SU-DHL-6 (cell line): ENCODE measurements around the gene ABCC3.

Experiments used
- H2AFZ ChIP-seq: fragments of 200-600 bp; sonication (generic); 2 replicates; pipeline ENCODE4 v1.6.1; 2014; ENCODE audit warnings: low read depth, mild to moderate bottlenecking, moderate library complexity, mixed read lengths, antibody characterized with exemption, low read length; ENCODE audit not compliant: severe bottlenecking
- H3F3A ChIP-seq: fragments of 200-600 bp; shearing (Covaris generic); 2 replicates; pipeline ENCODE4 v1.6.0; 2016; ENCODE audit warnings: antibody characterized with exemption, mild to moderate bottlenecking; ENCODE audit not compliant: insufficient read depth
- H3K27ac ChIP-seq: fragments of 200-600 bp; sonication (generic); 2 replicates; pipeline ENCODE4 v1.5.1; 2016; ENCODE audit warnings: low read depth, mild to moderate bottlenecking, low read length, moderate library complexity, mixed read lengths
- H3K27me3 ChIP-seq: fragments of 200-600 bp; sonication (generic), shearing (Covaris generic); 2 replicates; pipeline ENCODE4 v1.6.0; 2014; ENCODE audit warnings: mild to moderate bottlenecking, low read length
- H3K36me3 ChIP-seq: fragments of 200-600 bp; sonication (generic); 2 replicates; pipeline ENCODE4 v1.6.1; 2014; ENCODE audit warnings: mild to moderate bottlenecking, low read length, mixed read lengths
- H3K4me2 ChIP-seq: fragments of 300-600, 200-600 bp; shearing (Covaris generic), sonication (generic); 2 replicates; pipeline ENCODE4 v1.6.0; 2014; ENCODE audit warnings: low read length, low read depth, mild to moderate bottlenecking; ENCODE audit not compliant: poor library complexity, severe bottlenecking
- H3K4me3 ChIP-seq: fragments of 200-600 bp; sonication (generic); 2 replicates; pipeline ENCODE4 v1.5.1; 2014; ENCODE audit warnings: antibody characterized with exemption, low read length, mild to moderate bottlenecking, mixed read lengths; ENCODE audit not compliant: insufficient read depth, poor library complexity, severe bottlenecking
- H3K79me2 ChIP-seq: fragments of 200-600 bp; sonication (generic); 2 replicates; pipeline ENCODE4 v1.6.1; 2014; ENCODE audit warnings: mild to moderate bottlenecking, low read length, moderate library complexity; ENCODE audit not compliant: insufficient read depth
- H3K9ac ChIP-seq: fragments of 200-600 bp; sonication (generic); 2 replicates; pipeline ENCODE4 v1.7.0; 2014; ENCODE audit warnings: mild to moderate bottlenecking, low read length
- H3K9me2 ChIP-seq: fragments of 200-600 bp; sonication (generic); replicated peaks from 2 replicates; pipeline ENCODE4 v1.6.1; 2014; ENCODE audit warnings: low read length; ENCODE audit not compliant: insufficient read depth
- H3K9me3 ChIP-seq: fragments of 200-600 bp; sonication (generic); 2 replicates; pipeline ENCODE4 v1.6.1; 2014; ENCODE audit warnings: low read length, mixed read lengths; ENCODE audit not compliant: insufficient read depth
- H4K20me1 ChIP-seq: fragments of 200-600 bp; sonication (generic); 2 replicates; pipeline ENCODE4 v1.6.1; 2014; ENCODE audit warnings: low read depth, mild to moderate bottlenecking, antibody characterized with exemption, low read length, moderate library complexity, mixed read lengths
- EZH2phosphoT487 ChIP-seq: fragments of 200-600 bp; sonication (generic), shearing (Covaris generic); conservative IDR thresholded peaks from 2 replicates; pipeline ENCODE4 v1.6.1; 2018; ENCODE audit warnings: mild to moderate bottlenecking, antibody characterized with exemption, low read length, moderate library complexity, mixed read lengths
- TF ChIP-seq, protein P1 (sequence below): fragments of 200-600 bp; sonication (generic); IDR thresholded peaks from one replicate; pipeline ENCODE4 v1.5.1; 2017; ENCODE audit warnings: antibody characterized with exemption, mild to moderate bottlenecking, low read length, moderate library complexity; ENCODE audit not compliant: insufficient read depth, poor library complexity, severe bottlenecking

ABCC3 gene

DNA sequence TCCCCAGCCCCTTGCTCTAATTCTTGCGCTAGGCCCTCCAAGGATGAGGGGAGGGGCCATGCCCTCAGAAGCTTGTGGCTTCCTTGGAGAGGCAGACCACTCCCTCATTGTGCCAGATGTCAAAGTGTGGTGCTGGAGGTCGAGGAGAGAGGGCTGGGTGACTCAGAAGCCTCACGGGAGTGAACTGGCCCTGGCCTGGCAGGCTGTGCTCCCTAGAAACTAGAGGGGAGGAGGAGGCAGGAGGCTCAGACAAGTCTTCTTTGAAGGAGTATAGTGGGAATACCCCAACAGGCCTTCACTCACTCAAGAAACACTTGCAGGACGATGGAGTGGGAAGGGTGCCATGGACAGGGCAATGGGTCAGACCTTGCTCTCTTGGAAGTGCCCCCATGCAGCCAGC, 54.6 kb downstream of the ABCC3 start:
- no peak overlapping the region for H3K4me2 ChIP-seq
- H3F3A ChIP-seq, result no peaks in the 10 kb centered on the region
- no peak overlapping the region for H2AFZ ChIP-seq

DNA sequence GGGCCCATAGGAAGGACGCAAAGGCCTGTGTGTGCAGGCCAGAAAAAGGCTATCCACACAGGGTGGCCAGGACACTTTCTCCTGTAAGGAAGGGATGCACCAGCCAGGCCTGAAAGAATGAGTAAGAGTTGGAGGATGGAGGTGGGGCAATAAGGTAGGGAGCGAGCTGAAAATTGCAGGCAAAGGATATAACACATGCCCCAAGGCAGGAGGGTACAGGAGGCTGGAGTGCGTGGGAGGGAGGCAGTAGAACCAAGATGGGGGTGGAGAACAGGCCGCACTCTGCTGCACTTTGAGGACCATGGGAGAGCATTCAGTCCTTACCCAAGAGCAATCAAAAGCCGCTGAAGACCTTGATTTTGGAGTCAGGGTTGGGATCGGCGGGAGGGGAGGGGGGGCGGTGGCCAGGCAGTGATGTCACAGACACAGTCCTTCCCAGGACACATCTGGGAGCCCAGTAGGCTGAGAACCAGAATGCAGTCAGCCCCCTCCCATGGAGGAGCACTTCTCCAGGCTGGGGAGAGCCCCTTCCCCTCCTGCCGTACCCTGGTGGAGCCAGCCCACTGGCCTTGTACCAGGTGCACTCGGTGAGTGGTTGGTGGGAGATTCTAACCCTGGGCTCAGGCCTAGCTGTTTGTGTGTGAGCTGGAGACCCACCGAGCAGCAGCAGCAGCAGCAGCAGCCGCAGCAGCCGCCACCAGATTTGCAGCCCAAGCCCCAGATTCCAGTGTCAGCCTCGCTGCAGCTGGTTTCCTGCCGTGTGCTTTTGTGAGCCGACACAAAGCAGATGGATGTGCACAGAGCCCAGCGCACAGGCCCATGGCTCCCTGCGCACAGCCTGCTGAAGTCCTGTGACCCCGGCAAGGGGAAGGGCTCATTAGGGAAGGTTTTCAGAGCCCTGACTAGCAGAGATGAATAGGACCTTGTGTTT, 55.5 kb downstream of the ABCC3 start:
- H3K9me2 ChIP-seq, result no peaks in the 10 kb centered on the region
- H4K20me1 ChIP-seq, result no peaks in the 10 kb centered on the region
- no peaks in the 10 kb centered on the region for H3K9me3 ChIP-seq
- H2AFZ ChIP-seq, result no peak overlapping the region
- H3K27me3 ChIP-seq, result no peaks in the 10 kb centered on the region
- H3K79me2 ChIP-seq, result no peaks in the 10 kb centered on the region
- no peak overlapping the region for H3K4me2 ChIP-seq
- peaks cover 6% of the 10 kb centered on the region; the same call in 1 of the 2 replicates for H3K36me3 ChIP-seq
- no peak overlapping the region for H3K9ac ChIP-seq
- H3F3A ChIP-seq, result no peaks in the 10 kb centered on the region
- H3K4me3 ChIP-seq, result no peak overlapping the region
- no peak for TF ChIP-seq EZH2phosphoT487
- TF ChIP-seq, protein P1, sequence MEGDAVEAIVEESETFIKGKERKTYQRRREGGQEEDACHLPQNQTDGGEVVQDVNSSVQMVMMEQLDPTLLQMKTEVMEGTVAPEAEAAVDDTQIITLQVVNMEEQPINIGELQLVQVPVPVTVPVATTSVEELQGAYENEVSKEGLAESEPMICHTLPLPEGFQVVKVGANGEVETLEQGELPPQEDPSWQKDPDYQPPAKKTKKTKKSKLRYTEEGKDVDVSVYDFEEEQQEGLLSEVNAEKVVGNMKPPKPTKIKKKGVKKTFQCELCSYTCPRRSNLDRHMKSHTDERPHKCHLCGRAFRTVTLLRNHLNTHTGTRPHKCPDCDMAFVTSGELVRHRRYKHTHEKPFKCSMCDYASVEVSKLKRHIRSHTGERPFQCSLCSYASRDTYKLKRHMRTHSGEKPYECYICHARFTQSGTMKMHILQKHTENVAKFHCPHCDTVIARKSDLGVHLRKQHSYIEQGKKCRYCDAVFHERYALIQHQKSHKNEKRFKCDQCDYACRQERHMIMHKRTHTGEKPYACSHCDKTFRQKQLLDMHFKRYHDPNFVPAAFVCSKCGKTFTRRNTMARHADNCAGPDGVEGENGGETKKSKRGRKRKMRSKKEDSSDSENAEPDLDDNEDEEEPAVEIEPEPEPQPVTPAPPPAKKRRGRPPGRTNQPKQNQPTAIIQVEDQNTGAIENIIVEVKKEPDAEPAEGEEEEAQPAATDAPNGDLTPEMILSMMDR, result no peak
- H3K27ac ChIP-seq, result no peak overlapping the region

More for the DNA sequence above, 54.6 kb downstream of the ABCC3 start:
- no peaks in the 10 kb centered on the region for H3K9me2 ChIP-seq
- peaks cover 2% of the 10 kb centered on the region; the same call in 1 of the 2 replicates for H3K36me3 ChIP-seq
- no peak overlapping the region for H3K9ac ChIP-seq
- no peak overlapping the region for H3K27ac ChIP-seq
- H3K9me3 ChIP-seq, result no peaks in the 10 kb centered on the region
- TF ChIP-seq, protein P1, result no peak
- TF ChIP-seq EZH2phosphoT487, result no peak
- H3K4me3 ChIP-seq, result no peak overlapping the region
- H3K79me2 ChIP-seq, result no peaks in the 10 kb centered on the region
- no peaks in the 10 kb centered on the region for H3K27me3 ChIP-seq
- no peaks in the 10 kb centered on the region for H4K20me1 ChIP-seq

DNA sequence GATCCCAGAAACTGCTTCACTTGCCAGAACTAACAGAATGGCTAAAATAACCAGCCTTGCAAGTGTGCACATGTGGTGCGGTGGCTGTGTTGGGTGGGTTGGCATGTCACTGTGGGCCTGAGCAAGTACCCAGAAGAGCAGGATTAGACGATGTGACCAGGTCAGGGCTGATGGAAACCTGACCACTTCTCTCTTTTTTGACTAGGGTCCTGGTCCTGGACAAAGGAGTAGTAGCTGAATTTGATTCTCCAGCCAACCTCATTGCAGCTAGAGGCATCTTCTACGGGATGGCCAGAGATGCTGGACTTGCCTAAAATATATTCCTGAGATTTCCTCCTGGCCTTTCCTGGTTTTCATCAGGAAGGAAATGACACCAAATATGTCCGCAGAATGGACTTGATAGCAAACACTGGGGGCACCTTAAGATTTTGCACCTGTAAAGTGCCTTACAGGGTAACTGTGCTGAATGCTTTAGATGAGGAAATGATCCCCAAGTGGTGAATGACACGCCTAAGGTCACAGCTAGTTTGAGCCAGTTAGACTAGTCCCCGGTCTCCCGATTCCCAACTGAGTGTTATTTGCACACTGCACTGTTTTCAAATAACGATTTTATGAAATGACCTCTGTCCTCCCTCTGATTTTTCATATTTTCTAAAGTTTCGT, 56.3 kb downstream of the ABCC3 start:
- no peaks in the 10 kb centered on the region for H4K20me1 ChIP-seq
- no peak overlapping the region for H3K4me2 ChIP-seq
- TF ChIP-seq, protein P1, result no peak
- no peak for TF ChIP-seq EZH2phosphoT487
- H3K79me2 ChIP-seq, result no peaks in the 10 kb centered on the region
- H3K27ac ChIP-seq, result no peak overlapping the region
- H3K27me3 ChIP-seq, result no peaks in the 10 kb centered on the region
- no peaks in the 10 kb centered on the region for H3K9me2 ChIP-seq
- H3K4me3 ChIP-seq, result no peak overlapping the region
- no peak overlapping the region for H2AFZ ChIP-seq
- no peak overlapping the region for H3K9ac ChIP-seq
- H3K36me3 ChIP-seq, result peaks cover 6% of the 10 kb centered on the region; the same call in 1 of the 2 replicates
- H3F3A ChIP-seq, result no peaks in the 10 kb centered on the region
- H3K9me3 ChIP-seq, result no peaks in the 10 kb centered on the region
